Right lobe of liver (tissue), 6 donors: ENCODE results near the gene RBCK1. TPM values are rescaled to one million over a fixed set of nuclear protein-coding genes. Genes with fewer than 3 reads are reported as not detected.

ENCODE experiments used
- ATAC-seq, 4 donors: fragments of 200-7000 bp; cut with Tn5 transposase; one replicate each; pipeline ENCODE4 v1.9.1; 2020; ENCODE audit warnings: mild to moderate bottlenecking in 4 of 4, moderate library complexity in 4 of 4
- DNase-seq, 3 donors: peaks; one replicate each; pipeline ENCODE4 v3.0.0-alpha.2; 2020
- H3K27ac ChIP-seq, 3 donors: fragments of 200-600 bp; one replicate each; pipeline ENCODE4 v1.8.0; 2022
- H3K27me3 ChIP-seq, 2 donors: fragments of 200-600 bp; one replicate each; pipeline ENCODE4 v1.8.0; 2022
- H3K36me3 ChIP-seq, 4 donors: fragments of 200-600 bp; sonication (generic) in 1 of 4; one replicate each; pipeline versions ENCODE4 v1.5.1 to v1.8.0; 2017 to 2022; ENCODE audit warnings: control low read depth in 1 of 4
- H3K4me1 ChIP-seq, 4 donors: fragments of 200-600 bp; sonication (generic) in 1 of 4; one replicate each; pipeline versions ENCODE4 v1.5.1 to v1.8.0; 2017 to 2022; ENCODE audit warnings: control low read depth in 1 of 4
- H3K4me3 ChIP-seq, 3 donors: fragments of 200-600 bp; one replicate each; pipeline ENCODE4 v1.8.0; 2022
- H3K9me3 ChIP-seq, 4 donors: fragments of 200-600 bp; sonication (generic) in 1 of 4; one replicate each; pipeline versions ENCODE4 v1.5.1 to v1.8.0; 2017 to 2022; ENCODE audit warnings: control low read depth in 1 of 4
- CTCF ChIP-seq, 4 donors: fragments of 200-600 bp in 3 of 4; fragments of 450-650 bp in 1 of 4; IDR thresholded peaks; one replicate each; pipeline versions ENCODE4 v1.5.1 to v1.8.0; 2016 to 2022; ENCODE audit warnings: antibody characterized with exemption in 4 of 4, mild to moderate bottlenecking in 2 of 4
- POLR2A ChIP-seq: fragments of 450-650 bp; IDR thresholded peaks from one replicate; pipeline ENCODE4 v1.6.1; 2017; ENCODE audit warnings: antibody characterized with exemption, mild to moderate bottlenecking
- WGBS: methylation state at CpG from one replicate; pipeline ENCODE4 v1.1.6; 2018; ENCODE audit warnings: low coverage, low lambda C conversion rate; ENCODE audit not compliant: insufficient coverage; ENCODE audit errors: missing lambda C conversion rate; 5-methylcytosine and 5-hydroxymethylcytosine counted together
- intact Hi-C, 2 donors: fragments of 100-400 bp; cut with DNase I; formaldehyde crosslinking; loops; one replicate each; pipeline versions ENCODE4 v1.11.2 to v1.14.1; 2022
- total RNA-seq, 6 experiments: library from RNA; depleted of rRNA in 2 of 6; stranded (reverse); fragments of >200 nt in 2 of 6; fragmentation: NEBNext Ultra II Directional in 3 of 6; extraction: Animal tissue kit (Norgen Biotek cat#: 25700) in 3 of 6; gene quantifications; one replicate each; pipeline versions ENCODE4 v1.1.0 to v1.2.4, GENCODE V29; 2016 to 2023
- donor health status: DM: no; HTN: yes; CAD: no.
- donor health status: DM: no; HTN: no; CAD: no.
- donor health status: DM: no; HTN: no; CAD: no.
- donor health status: DM: no; HTN: yes; CAD: no.
- donor health status: DM: no; HTN: yes; CAD: no.

The RBCK1 gene
- total RNA-seq, 6 experiments from 2014 or later: 63.1 to 113 (median 85.6) TPM

- TF ChIP-seq CTCF (IDR thresholded peaks at IDR 0.05) (no peak), POLR2A (no peak)
- no peak overlapping the region for H3K4me3 ChIP-seq
- no peaks in the 10 kb centered on the region for H3K9me3 ChIP-seq
- intact Hi-C loops: no loop called here
- H3K27me3 ChIP-seq: no peaks in the 10 kb centered on the region
- peaks cover 0 to 21% (median 12%) of the 10 kb centered on the region in 4 donors for H3K36me3 ChIP-seq
- ATAC-seq (peak in 1 of 4 donors; percentile 15), DNase-seq (no peak)
- no peak overlapping the region for H3K27ac ChIP-seq
- 20% methylated on average over 1 of the region's 12 CpGs for WGBS
- H3K4me1 ChIP-seq: peaks cover 0 to 40% (median 12%) of the 10 kb centered on the region in 4 donors
Measured at GRCh38 chr20:417801-418342, 9.8 kb downstream of the RBCK1 start.

GRCh38 chr20:418858-419365, 10.8 kb downstream of the RBCK1 start:
- H3K9me3 ChIP-seq: no peaks in the 10 kb centered on the region
- 80% methylated on average over 5 of the region's 8 CpGs for WGBS
- ATAC-seq (no peak), DNase-seq (no peak)
- intact Hi-C loops: no loop called here
- H3K36me3 ChIP-seq: peaks cover 0 to 32% (median 12%) of the 10 kb centered on the region in 4 donors
- no peak overlapping the region for H3K4me3 ChIP-seq
- peak overlapping the region in 2 of 3 donors; percentile 40 to 51 for H3K27ac ChIP-seq
- TF ChIP-seq POLR2A (no peak), CTCF (IDR thresholded peaks at IDR 0.05) (no peak)
- no peaks in the 10 kb centered on the region for H3K27me3 ChIP-seq
- peaks cover 0 to 40% (median 12%) of the 10 kb centered on the region in 4 donors for H3K4me1 ChIP-seq

GRCh38 chr20:419556-420165, 11.6 kb downstream of the RBCK1 start:
- ATAC-seq (peak; percentile 78 to 83 (median 80)), DNase-seq (peak; percentile 85 to 89 (median 86))
- peaks cover 0 to 36% (median 12%) of the 10 kb centered on the region in 4 donors for H3K4me1 ChIP-seq
- no peaks in the 10 kb centered on the region for H3K27me3 ChIP-seq
- no peak overlapping the region for H3K4me3 ChIP-seq
- WGBS: 46% methylated on average over 11 of the region's 32 CpGs
- H3K27ac ChIP-seq: peak overlapping the region; percentile 15 to 51 (median 40)
- intact Hi-C loops: no loop called here
- TF ChIP-seq POLR2A: no peak
- TF ChIP-seq CTCF (IDR thresholded peaks at IDR 0.05): peak; percentile 27 to 46 (median 29)
- H3K36me3 ChIP-seq: peaks cover 0 to 33% (median 12%) of the 10 kb centered on the region in 4 donors
- H3K9me3 ChIP-seq: no peaks in the 10 kb centered on the region

- Histone ChIP-seq H3K36me3 (peaks cover 0 to 33% (median 12%) of the 10 kb centered on the region in 4 donors), H3K4me3 (no peak overlapping the region)
- ATAC-seq: peak in 1 of 4 donors; percentile 0
Measured at GRCh38 chr20:420166-420620, 12.1 kb downstream of the RBCK1 start.

More at GRCh38 chr20:420166-420620, 12.1 kb downstream of the RBCK1 start:
- no peaks in the 10 kb centered on the region for H3K27me3 ChIP-seq
- H3K9me3 ChIP-seq: no peaks in the 10 kb centered on the region
- no peak overlapping the region for H3K27ac ChIP-seq
- intact Hi-C loops: no loop called here
- DNase-seq: no peak
- TF ChIP-seq CTCF (IDR thresholded peaks at IDR 0.05) (no peak), POLR2A (no peak)
- H3K4me1 ChIP-seq: peaks cover 0 to 32% (median 11%) of the 10 kb centered on the region in 4 donors
- 59% methylated on average over 13 of the region's 20 CpGs for WGBS
